ENCODE results near the gene PRSS56. TPM values are rescaled to one million over a fixed set of nuclear protein-coding genes. Genes with fewer than 3 reads are reported as not detected.
A peak's percentile ranks its signal among the peaks of the same experiment; 100 is the strongest.

The PRSS56 gene
- total RNA-seq, 1 experiment from 2014 or later: 0.18 TPM

GRCh38 chr2:232551776-232552175, 31.6 kb downstream of the PRSS56 start:
- ATAC-seq (no peak), DNase-seq (ENCODE audit: low read depth, low spot score) (no peak)
- CTCF ChIA-PET: no interaction called here
- no TSS peak for BruUV-seq (replicated peaks)
- POLR2A ChIA-PET: no interaction called here
- Histone ChIP-seq H3K4me3 (ENCODE audit: low read depth in 2 of 2, low read length in 2 of 2) (peak overlapping the region; percentile 83 to 96), H3K4me1 (ENCODE audit: control insufficient read depth, insufficient read depth, low read length) (peaks cover 8% of the 10 kb centered on the region; the same call in 1 of the 2 replicates), H3K27ac (ENCODE audit: low read length) (peak overlapping the region; percentile 96), H3K27me3 (ENCODE audit: control insufficient read depth, insufficient read depth, low read length) (no peaks in the 10 kb centered on the region), H3K9me3 (ENCODE audit: control insufficient read depth, insufficient read depth, low read depth, low read length) (no peaks in the 10 kb centered on the region), H3K36me3 (ENCODE audit: control insufficient read depth, insufficient read depth, low read length) (peaks cover 10% of the 10 kb centered on the region)
- no peak for TF ChIP-seq REST (IDR thresholded peaks at IDR 0.05; ENCODE audit: insufficient read depth in 1 of 2, low read depth in 2 of 2, low read length in 1 of 2)
- TF ChIP-seq SIN3A (IDR thresholded peaks at IDR 0.05; ENCODE audit: borderline replicate concordance, insufficient read depth, low read depth, low read length): no peak
- no peak for TF ChIP-seq CTCF (IDR thresholded peaks at IDR 0.05)
- no peak for TF ChIP-seq TCF7L2 (IDR thresholded peaks at IDR 0.05; ENCODE audit: low read depth, low read length)
- no peak for TF ChIP-seq POLR2AphosphoS5 (IDR thresholded peaks at IDR 0.05; ENCODE audit: low read depth, low read length)
- intact Hi-C loops (cut with micrococcal nuclease; ENCODE audit: unreplicated experiment) (no loop called here), in situ Hi-C loops (cut with HindIII; ENCODE audit: low pct_unique_long_range_greater_than_20kb, low sequenced_read_pairs) (no loop called here)

GRCh38 chr2:232556426-232556825, 36.2 kb downstream of the PRSS56 start:
- ATAC-seq: no peak
- POLR2A ChIA-PET: no interaction called here
- CTCF ChIA-PET: no interaction called here
- Histone ChIP-seq H3K4me3 (ENCODE audit: low read depth in 2 of 2, low read length in 2 of 2) (no peak overlapping the region), H3K27me3 (ENCODE audit: control insufficient read depth, insufficient read depth, low read length) (no peaks in the 10 kb centered on the region), H3K4me1 (ENCODE audit: control insufficient read depth, insufficient read depth, low read length) (peaks cover 6% of the 10 kb centered on the region; the same call in 1 of the 2 replicates), H3K9me3 (ENCODE audit: control insufficient read depth, insufficient read depth, low read depth, low read length) (no peaks in the 10 kb centered on the region), H3K36me3 (ENCODE audit: control insufficient read depth, insufficient read depth, low read length) (peaks cover 22% of the 10 kb centered on the region), H3K27ac (ENCODE audit: low read length) (no peak overlapping the region)
- TF ChIP-seq SIN3A (IDR thresholded peaks at IDR 0.05; ENCODE audit: borderline replicate concordance, insufficient read depth, low read depth, low read length) (no peak), TCF7L2 (IDR thresholded peaks at IDR 0.05; ENCODE audit: low read depth, low read length) (no peak), CTCF (IDR thresholded peaks at IDR 0.05) (no peak), POLR2AphosphoS5 (IDR thresholded peaks at IDR 0.05; ENCODE audit: low read depth, low read length) (no peak), REST (IDR thresholded peaks at IDR 0.05; ENCODE audit: insufficient read depth in 1 of 2, low read depth in 2 of 2, low read length in 1 of 2) (no peak)
- DNase-seq (ENCODE audit: low read depth, low spot score): no peak
- in situ Hi-C loops (cut with HindIII; ENCODE audit: low pct_unique_long_range_greater_than_20kb, low sequenced_read_pairs): no loop called here
- no TSS peak for BruUV-seq (replicated peaks)
- intact Hi-C loops (cut with micrococcal nuclease; ENCODE audit: unreplicated experiment): no loop called here
